Psoas muscle (tissue), 8 donors: Measurements from ENCODE around the gene HSD17B14. TPM values are rescaled to one million over a fixed set of nuclear protein-coding genes. Genes with fewer than 3 reads are reported as not detected.
"Not testable (repeated sequence)": the region's sequence is repeated elsewhere in the genome, so short reads cannot be mapped to it uniquely, and the experiment has no call there.

Source experiments
- ATAC-seq, 4 donors: fragments of 200-7000 bp; cut with Tn5 transposase; one replicate each; pipeline ENCODE4 v1.9.1; 2020; ENCODE audit warnings: moderate library complexity in 3 of 4, mild to moderate bottlenecking in 2 of 4
- DNase-seq, 2 donors: peaks; one replicate each; pipeline ENCODE4 v3.0.0-alpha.2; 2020
- H3K27ac ChIP-seq: fragments of 200-600 bp; one replicate; pipeline ENCODE4 v1.8.0; 2022
- H3K27me3 ChIP-seq, 3 donors: fragments of 200-600 bp in 1 of 3; one replicate each; pipeline versions ENCODE4 v1.6.1 to v1.8.0; 2013 to 2022; ENCODE audit warnings: low read length in 2 of 3, mild to moderate bottlenecking in 2 of 3, moderate library complexity in 1 of 3; ENCODE audit not compliant: insufficient read depth in 3 of 3
- H3K36me3 ChIP-seq, 2 donors: fragments of 200-600 bp in 1 of 2; one replicate each; pipeline versions ENCODE4 v1.6.1 to v1.8.0; 2013 to 2022; ENCODE audit warnings: low read depth in 1 of 2, mild to moderate bottlenecking in 1 of 2, moderate library complexity in 1 of 2; ENCODE audit not compliant: insufficient read depth in 1 of 2
- H3K4me1 ChIP-seq: fragments of 200-600 bp; one replicate; pipeline ENCODE4 v1.8.0; 2022
- H3K4me3 ChIP-seq: fragments of 200-600 bp; one replicate; pipeline ENCODE4 v1.8.0; 2022; ENCODE audit warnings: mild to moderate bottlenecking
- H3K9me3 ChIP-seq: fragments of 200-600 bp; one replicate; pipeline ENCODE4 v1.8.0; 2022
- CTCF ChIP-seq: fragments of 200-600 bp; IDR thresholded peaks from one replicate; pipeline ENCODE4 v1.8.0; 2022; ENCODE audit warnings: antibody characterized with exemption
- WGBS, 3 donors: extraction: QIAGEN DNeasy Blood & Tissue Kit; methylation state at CpG; one replicate each; pipeline versions ENCODE4 v1.1.6 to v1.1.7; 2013; 5-methylcytosine and 5-hydroxymethylcytosine counted together
- intact Hi-C, 2 donors: fragments of 100-400 bp; cut with DNase I; formaldehyde crosslinking; loops; one replicate each; pipeline versions ENCODE4 v1.11.0 to v1.14.2; 2022
- polyA plus RNA-seq, 3 donors: library from polyadenylated mRNA; stranded (reverse); fragments of 200-250 nt; gene quantifications; one replicate each; pipeline ENCODE4 v1.2.3, GENCODE V29; 2013
- total RNA-seq, 4 donors: library from RNA; stranded (reverse); fragmentation: NEBNext Ultra II Directional in 2 of 4; extraction: Animal tissue kit (Norgen Biotek cat#: 25700) in 2 of 4; gene quantifications; one replicate each; pipeline versions ENCODE4 v1.2.1 to v1.2.4, GENCODE V29; 2021 to 2023
- donor health status: healthy with polysubstance abuse.
- donor health status: DM: no; HTN: no; CAD: no; lungs with moderate emphysema.
- donor health status: Bipolar disorder and iron deficiency.
- donor health status: healthy.
- donor health status: DM: yes; HTN: yes; CAD: no.
- donor health status: DM: no; HTN: no; CAD: no.
- donor health status: DM: no; HTN: no; CAD: no.
- donor health status: DM: yes; HTN: yes; CAD: no.

Gene HSD17B14
- total and polyA plus RNA-seq, 7 donors = 0.15 to 1.2 (median 0.66) TPM

DNA sequence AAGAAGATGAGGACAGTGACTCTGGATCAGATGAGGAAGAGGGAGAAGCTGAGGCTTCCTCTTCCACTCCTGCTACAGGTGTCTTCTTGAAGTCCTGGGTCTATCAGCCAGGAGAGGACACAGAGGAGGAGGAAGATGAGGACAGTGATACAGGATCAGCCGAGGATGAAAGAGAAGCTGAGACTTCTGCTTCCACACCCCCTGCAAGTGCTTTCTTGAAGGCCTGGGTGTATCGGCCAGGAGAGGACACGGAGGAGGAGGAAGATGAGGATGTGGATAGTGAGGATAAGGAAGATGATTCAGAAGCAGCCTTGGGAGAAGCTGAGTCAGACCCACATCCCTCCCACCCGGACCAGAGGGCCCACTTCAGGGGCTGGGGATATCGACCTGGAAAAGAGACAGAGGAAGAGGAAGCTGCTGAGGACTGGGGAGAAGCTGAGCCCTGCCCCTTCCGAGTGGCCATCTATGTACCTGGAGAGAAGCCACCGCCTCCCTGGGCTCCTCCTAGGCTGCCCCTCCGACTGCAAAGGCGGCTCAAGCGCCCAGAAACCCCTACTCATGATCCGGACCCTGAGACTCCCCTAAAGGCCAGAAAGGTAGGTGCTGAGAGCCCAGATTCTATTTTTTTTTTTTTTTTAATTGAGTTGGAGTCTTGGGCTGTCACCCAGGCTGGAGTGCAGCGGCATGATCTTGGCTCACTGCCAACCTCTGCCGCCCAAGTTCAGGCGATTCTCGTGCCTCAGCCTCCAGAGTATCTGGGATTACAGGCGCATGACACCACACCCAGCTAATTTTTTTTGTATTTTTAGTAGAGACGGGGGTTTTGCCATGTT, 38.2 kb upstream of the HSD17B14 start:
- peaks cover 0 to 61% of the 10 kb centered on the region in 2 donors for H3K36me3 ChIP-seq
- TF ChIP-seq CTCF = no peak
- 6 to 12% (median 9%) methylated on average over 17 of the region's 17 CpGs for WGBS, 3 donors

DNA sequence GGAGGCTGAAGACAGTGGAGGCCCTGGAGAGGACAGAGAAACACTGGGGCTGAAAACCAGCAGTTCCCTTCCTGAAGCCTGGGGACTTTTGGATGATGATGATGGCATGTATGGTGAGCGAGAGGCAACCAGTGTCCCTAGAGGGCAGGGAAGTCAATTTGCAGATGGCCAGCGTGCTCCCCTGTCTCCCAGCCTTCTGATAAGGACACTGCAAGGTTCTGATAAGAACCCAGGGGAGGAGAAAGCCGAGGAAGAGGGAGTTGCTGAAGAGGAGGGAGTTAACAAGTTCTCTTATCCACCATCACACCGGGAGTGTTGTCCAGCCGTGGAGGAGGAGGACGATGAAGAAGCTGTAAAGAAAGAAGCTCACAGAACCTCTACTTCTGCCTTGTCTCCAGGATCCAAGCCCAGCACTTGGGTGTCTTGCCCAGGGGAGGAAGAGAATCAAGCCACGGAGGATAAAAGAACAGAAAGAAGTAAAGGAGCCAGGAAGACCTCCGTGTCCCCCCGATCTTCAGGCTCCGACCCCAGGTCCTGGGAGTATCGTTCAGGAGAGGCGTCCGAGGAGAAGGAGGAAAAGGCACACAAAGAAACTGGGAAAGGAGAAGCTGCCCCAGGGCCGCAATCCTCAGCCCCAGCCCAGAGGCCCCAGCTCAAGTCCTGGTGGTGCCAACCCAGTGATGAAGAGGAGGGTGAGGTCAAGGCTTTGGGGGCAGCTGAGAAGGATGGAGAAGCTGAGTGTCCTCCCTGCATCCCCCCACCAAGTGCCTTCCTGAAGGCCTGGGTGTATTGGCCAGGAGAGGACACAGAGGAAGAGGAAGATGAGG, 37.4 kb upstream of the HSD17B14 start:
- no peak for TF ChIP-seq CTCF
- peak in 2 of 4 donors; percentile 0 to 11 for ATAC-seq
- Histone ChIP-seq H3K27me3 (no peaks in the 10 kb centered on the region), H3K27ac (peak overlapping the region; percentile 100), H3K36me3 (peaks cover 0 to 53% of the 10 kb centered on the region in 2 donors), H3K4me3 (peak overlapping the region; percentile 99), H3K4me1 (peaks cover 46% of the 10 kb centered on the region), H3K9me3 (no peaks in the 10 kb centered on the region)
- intact Hi-C loops = loop anchor here in 1 of 2 donors (5.0 kb wide), 1 partner anchor 94 kb away; the partner anchor contains the start of gene FTL
- DNase-seq = no peak
- WGBS, 3 donors = 16 to 28% (median 17%) methylated on average over 14 of the region's 14 CpGs

More for the DNA sequence above, 38.2 kb upstream of the HSD17B14 start:
- intact Hi-C loops = loop anchor here (5.0 kb wide), 2 partner anchors 88 to 93 kb away; partner anchors contain the start of gene FTL (in 1 of the 2)
- H3K27me3 ChIP-seq = no peaks in the 10 kb centered on the region
- DNase-seq = peak in 1 of 2 donors; percentile 70
- ATAC-seq = peak in 1 of 4 donors; percentile 2
- peak overlapping the region; percentile 99 for H3K4me3 ChIP-seq
- peaks cover 44% of the 10 kb centered on the region for H3K4me1 ChIP-seq
- no peaks in the 10 kb centered on the region for H3K9me3 ChIP-seq
- H3K27ac ChIP-seq = peak overlapping the region; percentile 100

GRCh38 chr19:48872884-48873475, 36.7 kb upstream of the HSD17B14 start:
- ATAC-seq (peak; percentile 69 to 79 (median 74)), DNase-seq (peak; percentile 84 to 92)
- H3K4me1 ChIP-seq = peaks cover 43% of the 10 kb centered on the region
- TF ChIP-seq CTCF = no peak
- H3K27ac ChIP-seq = peak overlapping the region; percentile 100
- intact Hi-C loops = loop anchor here in 1 of 2 donors (5.0 kb wide), 1 partner anchor 94 kb away; the partner anchor contains the start of gene FTL
- H3K4me3 ChIP-seq = peak overlapping the region; percentile 99
- no peaks in the 10 kb centered on the region for H3K9me3 ChIP-seq
- no peaks in the 10 kb centered on the region for H3K27me3 ChIP-seq
- peaks cover 0 to 46% of the 10 kb centered on the region in 2 donors for H3K36me3 ChIP-seq
- 0 to 1% (median 1%) methylated on average over 14 of the region's 14 CpGs for WGBS, 3 donors

- peak; percentile 69 to 77 (median 74) for ATAC-seq
- intact Hi-C loops = loop anchor here in 1 of 2 donors (5.0 kb wide), 1 partner anchor 95 kb away; the partner anchor contains the start of gene FTL
- WGBS, 3 donors = 0% methylated on average over 53 of the region's 53 CpGs
- Histone ChIP-seq H3K4me3 (peak within 1 kb of the TSS; percentile 99), H3K27ac (peak within 1 kb of the TSS; percentile 100), H3K36me3 (peaks cover 0 to 40% of the 10 kb centered on the region in 2 donors), H3K4me1 (peaks cover 38% of the 10 kb centered on the region), H3K9me3 (no peaks in the 10 kb centered on the region), H3K27me3 (no peaks in the 10 kb centered on the region)
- TF ChIP-seq CTCF = peak; percentile 20
- peak; percentile 97 to 99 for DNase-seq
These were observed 36.0 kb upstream of the HSD17B14 start, which contains the start of gene PPP1R15A for GRCh38 chr19:48872182-48872883. Gene PPP1R15A (plus strand): TSS chr19:48872421. CDS start chr19:48873234, 813 bp downstream.

DNA sequence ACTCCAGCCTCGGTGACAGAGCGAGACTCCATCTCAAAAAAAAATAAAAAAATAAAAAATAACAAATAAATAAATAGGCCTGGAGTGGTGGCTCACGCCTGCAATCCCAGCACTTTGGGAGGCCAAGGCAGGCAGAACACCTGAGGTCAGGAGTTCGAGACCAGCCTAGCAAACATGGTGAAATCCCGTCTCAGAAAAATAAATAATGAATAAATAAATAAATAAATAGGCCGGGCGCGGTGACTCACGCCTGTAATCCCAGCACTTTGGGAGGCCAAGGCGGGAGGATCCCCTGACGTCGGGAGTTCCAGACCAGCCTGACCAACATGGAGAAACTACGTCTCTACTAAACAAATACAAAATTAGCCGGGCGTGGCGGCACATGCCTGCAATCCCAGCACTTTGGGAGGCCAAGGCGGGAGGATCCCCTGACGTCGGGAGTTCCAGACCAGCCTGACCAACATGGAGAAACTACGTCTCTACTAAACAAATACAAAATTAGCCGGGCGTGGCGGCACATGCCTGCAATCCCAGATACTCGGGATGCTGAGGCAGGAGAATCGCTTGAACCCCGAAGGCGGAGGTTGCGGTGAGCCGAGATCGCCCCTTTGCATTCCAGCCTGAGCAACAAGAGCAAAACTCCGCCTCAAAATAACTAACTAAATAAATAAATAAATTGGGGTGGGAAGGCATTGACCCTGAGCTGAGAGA, 35.3 kb upstream of the HSD17B14 start:
- intact Hi-C loops = loop anchor here in 1 of 2 donors (5.0 kb wide), 1 partner anchor 96 kb away; the partner anchor contains the start of gene FTL
- 81 to 87% (median 82%) methylated on average over 24 to 31 of the region's 31 CpGs for WGBS, 3 donors
- not testable (repeated sequence) for H3K9me3 ChIP-seq, ATAC-seq, H3K27me3 ChIP-seq, DNase-seq
- peak overlapping the region; percentile 99 for H3K4me3 ChIP-seq
- peak overlapping the region; percentile 100 for H3K27ac ChIP-seq
- peaks cover 0 to 33% of the 10 kb centered on the region in 2 donors for H3K36me3 ChIP-seq
- peaks cover 31% of the 10 kb centered on the region for H3K4me1 ChIP-seq
